Kasumi-1 (cell line): ENCODE measurements around the gene SLC9C1.
"Not testable (repeated sequence)": the region's sequence is repeated elsewhere in the genome, so short reads cannot be mapped to it uniquely, and the experiment has no call there.

ENCODE experiments used
- DNase-seq, 2 experiments: peaks; one replicate each; lab custom pipeline; 2025; lab: John Stamatoyannopoulos, UW

SLC9C1 gene

GRCh38 chr3:112187300-112187699, 106.7 kb downstream of the SLC9C1 start:
- DNase-seq: no peak

GRCh38 chr3:112185423-112186035, 108.5 kb downstream of the SLC9C1 start:
- DNase-seq: not testable (repeated sequence)

- DNase-seq: no peak
Measured at GRCh38 chr3:112175646-112176045, 118.4 kb downstream of the SLC9C1 start.

- DNase-seq: no peak
Measured at GRCh38 chr3:112175037-112175436, 119.0 kb downstream of the SLC9C1 start.

- DNase-seq: no peak
Measured at GRCh38 chr3:112171144-112171543, 122.9 kb downstream of the SLC9C1 start.

- DNase-seq: no peak
Measured at GRCh38 chr3:112170046-112170445, 124.0 kb downstream of the SLC9C1 start.

GRCh38 chr3:112167758-112168157, 126.3 kb downstream of the SLC9C1 start:
- DNase-seq: no peak

GRCh38 chr3:112149136-112149535, 144.9 kb downstream of the SLC9C1 start:
- DNase-seq: no peak

GRCh38 chr3:112143689-112144088, 150.3 kb downstream of the SLC9C1 start:
- DNase-seq: no peak

GRCh38 chr3:112143251-112143650, 150.8 kb downstream of the SLC9C1 start:
- no peak for DNase-seq

- DNase-seq: no peak
Measured at GRCh38 chr3:112141293-112141692, 152.7 kb downstream of the SLC9C1 start.

GRCh38 chr3:112140584-112140983, 153.4 kb downstream of the SLC9C1 start:
- DNase-seq: no peak

- no peak for DNase-seq
Measured at GRCh38 chr3:112138219-112138969, 155.6 kb downstream of the SLC9C1 start.

- no peak for DNase-seq
Measured at GRCh38 chr3:112137781-112138180, 156.2 kb downstream of the SLC9C1 start.

- peak; percentile 70 to 85 for DNase-seq
Measured at GRCh38 chr3:112136959-112137693, 156.9 kb downstream of the SLC9C1 start.

- DNase-seq: no peak
Measured at GRCh38 chr3:112136046-112136445, 158.0 kb downstream of the SLC9C1 start.

GRCh38 chr3:112134335-112135124, 159.5 kb downstream of the SLC9C1 start:
- no peak for DNase-seq

- no peak for DNase-seq
Measured at GRCh38 chr3:112133626-112134334, 160.2 kb downstream of the SLC9C1 start.

GRCh38 chr3:112132975-112133448, 161.0 kb downstream of the SLC9C1 start, which contains the start of gene GCSAM:
Gene GCSAM (minus strand): TSS chr3:112133248. CDS start chr3:112133120, 128 bp downstream.
- peak; percentile 90 to 91 for DNase-seq

GRCh38 chr3:112132554-112132953, 161.5 kb downstream of the SLC9C1 start:
- no peak for DNase-seq

GRCh38 chr3:112132088-112132487, 161.9 kb downstream of the SLC9C1 start:
- DNase-seq: no peak
